BJ (cell line): ENCODE results near the gene MT1M. TPM values are rescaled to one million over a fixed set of nuclear protein-coding genes. Genes with fewer than 3 reads are reported as not detected.

ENCODE experiments used
- CTCF ChIA-PET: fragments of 350-600 bp; formaldehyde crosslinking; extraction: SDS; loops from one replicate; lab custom pipeline; 2021; ENCODE audit warnings: antibody characterized with exemption, inconsistent platforms; lab: Yijun Ruan, JAX
- POLR2A ChIA-PET: fragments of 300-600 bp; sonication (Branson Sonifier 250); formaldehyde crosslinking; extraction: SDS; loops from one replicate; lab custom pipeline; 2021; ENCODE audit warnings: antibody characterized with exemption; lab: Charles Lee
- DNase-seq: peaks from one replicate; pipeline ENCODE4 v3.0.0-alpha.2; 2011; ENCODE audit warnings: low read depth
- H3K27me3 ChIP-seq: 2 replicates; pipeline ENCODE4 v1.6.0; 2011; ENCODE audit warnings: low read length; ENCODE audit not compliant: control insufficient read depth, insufficient read depth
- H3K36me3 ChIP-seq: 2 replicates; pipeline ENCODE4 v1.5.1; 2011; ENCODE audit warnings: low read length; ENCODE audit not compliant: control insufficient read depth, insufficient read depth
- H3K4me3 ChIP-seq: 2 replicates; pipeline ENCODE4 v1.5.1; 2011; ENCODE audit warnings: low read depth, mild to moderate bottlenecking, control low read depth, low read length
- polyA plus RNA-seq: library from polyadenylated mRNA; depleted of rRNA; stranded (reverse); fragments of >200 nt; gene quantifications from 2 replicates; pipeline ENCODE4 v1.2.3, GENCODE V29; 2011
- TF ChIP-seq, protein P1 (sequence below): IDR thresholded peaks from 2 replicates; pipeline ENCODE4 v1.5.1; 2011; ENCODE audit warnings: low read depth, mild to moderate bottlenecking, control low read depth, inconsistent platforms, low read length, moderate library complexity; ENCODE audit not compliant: insufficient read depth

Gene MT1M
- polyA plus RNA-seq, 1 experiment, result 0.94 TPM

GRCh38 chr16:56649271-56649670, 16.8 kb downstream of the MT1M start:
- ChIA-PET POLR2A (no interaction called here), CTCF (no interaction called here)
- TF ChIP-seq, protein P1, sequence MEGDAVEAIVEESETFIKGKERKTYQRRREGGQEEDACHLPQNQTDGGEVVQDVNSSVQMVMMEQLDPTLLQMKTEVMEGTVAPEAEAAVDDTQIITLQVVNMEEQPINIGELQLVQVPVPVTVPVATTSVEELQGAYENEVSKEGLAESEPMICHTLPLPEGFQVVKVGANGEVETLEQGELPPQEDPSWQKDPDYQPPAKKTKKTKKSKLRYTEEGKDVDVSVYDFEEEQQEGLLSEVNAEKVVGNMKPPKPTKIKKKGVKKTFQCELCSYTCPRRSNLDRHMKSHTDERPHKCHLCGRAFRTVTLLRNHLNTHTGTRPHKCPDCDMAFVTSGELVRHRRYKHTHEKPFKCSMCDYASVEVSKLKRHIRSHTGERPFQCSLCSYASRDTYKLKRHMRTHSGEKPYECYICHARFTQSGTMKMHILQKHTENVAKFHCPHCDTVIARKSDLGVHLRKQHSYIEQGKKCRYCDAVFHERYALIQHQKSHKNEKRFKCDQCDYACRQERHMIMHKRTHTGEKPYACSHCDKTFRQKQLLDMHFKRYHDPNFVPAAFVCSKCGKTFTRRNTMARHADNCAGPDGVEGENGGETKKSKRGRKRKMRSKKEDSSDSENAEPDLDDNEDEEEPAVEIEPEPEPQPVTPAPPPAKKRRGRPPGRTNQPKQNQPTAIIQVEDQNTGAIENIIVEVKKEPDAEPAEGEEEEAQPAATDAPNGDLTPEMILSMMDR, result no peak
- Histone ChIP-seq H3K36me3 (no peaks in the 10 kb centered on the region), H3K4me3 (no peak overlapping the region), H3K27me3 (peaks cover 53% of the 10 kb centered on the region)
- no peak for DNase-seq

GRCh38 chr16:56649820-56650219, 17.4 kb downstream of the MT1M start:
- Histone ChIP-seq H3K27me3 (peaks cover 54% of the 10 kb centered on the region), H3K36me3 (no peaks in the 10 kb centered on the region), H3K4me3 (no peak overlapping the region)
- ChIA-PET CTCF (no interaction called here), POLR2A (no interaction called here)
- TF ChIP-seq, protein P1, result no peak
- no peak for DNase-seq

DNA sequence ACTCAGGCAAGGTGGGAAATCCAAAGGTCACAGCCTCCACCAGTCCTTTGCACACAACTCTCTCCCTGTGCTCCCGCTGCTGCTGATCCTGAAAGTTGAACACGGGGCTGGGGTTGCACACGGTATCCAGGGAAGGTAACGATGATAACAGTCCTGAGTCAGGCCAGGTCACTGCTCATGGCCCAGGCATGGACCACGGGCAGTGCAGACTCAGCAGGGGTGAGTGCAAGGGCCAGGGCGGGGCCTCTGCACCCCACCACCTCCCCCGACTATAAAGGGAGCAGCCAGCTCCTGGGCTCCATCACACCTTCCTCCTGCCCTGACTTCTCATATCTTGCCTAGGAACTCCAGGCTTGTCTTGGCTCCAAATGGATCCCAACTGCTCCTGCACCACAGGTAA, 19.1 kb downstream of the MT1M start, which contains the start of gene MT1B:
TSS of gene MT1B (plus strand) at position 301 of the 400 bp plus-strand sequence. CDS start at position 369, 68 bp downstream.
- peaks cover 41% of the 10 kb centered on the region for H3K27me3 ChIP-seq
- ChIA-PET CTCF (no interaction called here), POLR2A (no interaction called here)
- H3K36me3 ChIP-seq, result no peaks in the 10 kb centered on the region
- no peak within 1 kb of the TSS for H3K4me3 ChIP-seq
- DNase-seq, result no peak
- TF ChIP-seq, protein P1, result no peak

DNA sequence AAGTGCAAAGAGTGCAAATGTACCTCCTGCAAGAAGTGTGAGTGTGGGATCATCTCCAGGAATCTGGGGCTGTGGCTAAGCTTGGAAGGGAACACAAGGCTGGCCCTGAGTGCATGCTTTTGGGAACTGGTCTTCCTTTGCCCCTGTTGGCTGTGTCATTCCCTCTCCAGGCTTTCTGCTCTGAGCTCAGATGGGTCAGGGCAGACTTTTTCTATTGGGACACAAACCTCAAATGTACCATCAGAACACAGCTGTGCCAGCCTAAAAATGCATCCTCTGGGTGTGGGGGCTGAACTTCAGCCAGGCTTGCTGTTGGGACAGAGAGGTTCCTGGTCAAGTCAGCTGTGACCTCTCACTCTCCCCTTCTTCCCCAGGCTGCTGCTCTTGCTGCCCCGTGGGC, 20.1 kb downstream of the MT1M start:
- ChIA-PET POLR2A (no interaction called here), CTCF (interaction anchor here (0.9 kb wide), 1 partner anchor 9 kb away, joined by 4 read pairs; no protein-coding TSS in a partner anchor)
- Histone ChIP-seq H3K4me3 (no peak overlapping the region), H3K36me3 (no peaks in the 10 kb centered on the region), H3K27me3 (peaks cover 34% of the 10 kb centered on the region)
- DNase-seq, result no peak
- TF ChIP-seq, protein P1, result no peak

DNA sequence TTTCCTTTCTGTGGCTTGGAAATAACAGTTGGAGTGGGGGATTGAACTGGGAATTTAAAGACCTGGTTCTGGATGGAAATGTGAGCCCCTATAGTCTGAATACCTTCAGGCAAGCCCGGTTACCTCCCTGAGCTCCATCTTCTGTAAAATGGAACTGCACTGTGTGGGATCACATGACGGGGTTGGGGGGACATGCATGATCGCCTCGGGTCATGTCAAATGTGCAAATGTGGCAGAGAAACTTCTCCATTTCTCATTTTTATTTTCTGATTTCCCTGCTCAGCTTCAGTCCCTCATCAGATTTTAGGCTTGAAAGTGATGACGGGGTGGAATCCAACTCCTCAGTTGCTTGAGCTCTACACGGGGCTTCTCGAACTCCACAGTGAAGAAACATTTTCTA, 20.8 kb downstream of the MT1M start:
- POLR2A ChIA-PET, result no interaction called here
- CTCF ChIA-PET, result interaction anchor here (1.3 kb wide), 1 partner anchor 10 kb away, joined by 3 read pairs; no protein-coding TSS in a partner anchor

More for the DNA sequence above, 20.8 kb downstream of the MT1M start:
- no peak for DNase-seq
- Histone ChIP-seq H3K4me3 (no peak overlapping the region), H3K27me3 (peaks cover 30% of the 10 kb centered on the region), H3K36me3 (no peaks in the 10 kb centered on the region)
- TF ChIP-seq, protein P1, result no peak
